Stomach (tissue), 9 donors: ENCODE data around the gene EYA2. TPM values are rescaled to one million over a fixed set of nuclear protein-coding genes. Genes with fewer than 3 reads are reported as not detected.

Experiments used
- DNase-seq, 2 donors: peaks; one replicate each; pipeline versions ENCODE4 v3.0.0 to v3.0.0-alpha.2; 2013 to 2019
- H3K27ac ChIP-seq, 5 donors: fragments of 200-600 bp in 4 of 5; sonication (generic) in 4 of 5; one replicate each; pipeline ENCODE4 v1.5.1; 2013 to 2019; ENCODE audit warnings: mild to moderate bottlenecking in 1 of 5, moderate library complexity in 1 of 5
- H3K27me3 ChIP-seq, 3 donors: fragments of 200-600 bp; sonication (generic); one replicate each; pipeline ENCODE4 v1.5.1; 2017 to 2019; ENCODE audit warnings: mixed run types in 1 of 3
- H3K36me3 ChIP-seq, 4 donors: fragments of 200-600 bp; sonication (generic); 1 replicate in 3 of 4; 2 replicates in 1 of 4; pipeline ENCODE4 v1.5.1; 2016 to 2019
- H3K4me1 ChIP-seq, 4 donors: fragments of 200-600 bp; sonication (generic); one replicate each; pipeline ENCODE4 v1.5.1; 2016 to 2019
- H3K4me3 ChIP-seq, 4 donors: fragments of 200-600 bp; sonication (generic) in 3 of 4; one replicate each; pipeline ENCODE4 v1.5.1; 2016 to 2019; ENCODE audit warnings: mild to moderate bottlenecking in 1 of 4
- H3K9me3 ChIP-seq, 4 donors: fragments of 200-600 bp; sonication (generic); one replicate each; pipeline ENCODE4 v1.5.1; 2016 to 2019
- EP300 ChIP-seq: sonication (generic); formaldehyde crosslinking; IDR thresholded peaks from one replicate; pipeline ENCODE4 v1.6.1; 2017; ENCODE audit warnings: antibody characterized with exemption
- POLR2A ChIP-seq, 4 donors: fragments of 450-650 bp; IDR thresholded peaks; one replicate each; pipeline ENCODE4 v1.6.1; 2016; ENCODE audit warnings: antibody characterized with exemption in 4 of 4, control low read depth in 2 of 4, mild to moderate bottlenecking in 1 of 4, moderate library complexity in 1 of 4
- POLR2AphosphoS5 ChIP-seq, 3 donors: sonication (generic); formaldehyde crosslinking; IDR thresholded peaks; one replicate each; pipeline ENCODE4 v1.6.1; 2016; ENCODE audit warnings: antibody characterized with exemption in 3 of 3
- WGBS, 5 donors: extraction: QIAGEN DNeasy Blood & Tissue Kit in 3 of 5; methylation state at CpG; one replicate each; pipeline versions ENCODE4 v1.1.5 to v1.1.7; 2013 to 2018; 5-methylcytosine and 5-hydroxymethylcytosine counted together
- intact Hi-C: fragments of 100-400 bp; cut with DNase I; formaldehyde crosslinking; loops from one replicate; pipeline ENCODE4 v1.15.1; 2023; ENCODE audit warnings: low total_unique reads
- polyA plus RNA-seq, 3 donors: library from polyadenylated mRNA; stranded (reverse); fragments of 200-250 nt; gene quantifications; one replicate each; pipeline ENCODE4 v1.2.3, GENCODE V29; 2013
- total RNA-seq, 5 donors: library from RNA; depleted of rRNA; stranded (reverse); fragments of >200 nt; gene quantifications; one replicate each; pipeline versions ENCODE4 v1.1.0 to v1.2.3, GENCODE V29; 2014 to 2016
- TF ChIP-seq, protein P1 (sequence below), 7 experiments: fragments of 450-650 bp in 4 of 7; fragments of 200-600 bp in 3 of 7; sonication (generic) in 3 of 7; IDR thresholded peaks; one replicate each; pipeline ENCODE4 v1.5.1; 2016 to 2019; ENCODE audit warnings: antibody characterized with exemption in 7 of 7, control low read depth in 2 of 7, mild to moderate bottlenecking in 1 of 7
- donor health status: healthy with polysubstance abuse.
- donor health status: Bipolar disorder and iron deficiency.
- donor health status: healthy.

The EYA2 gene
- total and polyA plus RNA-seq, 8 donors, result 1.8 to 86.2 (median 5.5) TPM

DNA sequence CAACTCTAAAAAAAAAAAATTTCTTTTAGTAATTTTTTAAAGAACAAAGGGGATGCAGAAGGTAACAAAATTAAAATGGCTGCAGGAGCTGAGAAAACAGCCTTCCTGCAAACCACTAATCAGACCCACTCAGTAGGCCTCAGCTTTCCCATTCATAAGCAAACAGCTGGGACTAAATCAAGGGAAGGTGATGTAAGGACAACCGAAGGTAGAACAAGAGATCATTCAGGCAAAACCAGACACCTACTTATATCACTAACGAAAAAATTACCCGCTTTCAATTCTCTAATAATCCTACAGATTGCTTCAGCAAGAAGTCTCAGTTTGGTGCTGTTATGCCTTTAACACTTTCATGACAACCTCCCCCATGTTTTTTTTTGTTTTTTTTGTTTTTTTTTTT lies 337.9 kb downstream of the EYA2 start:
- intact Hi-C loops, result no loop called here
- no peak overlapping the region for H3K4me3 ChIP-seq

DNA sequence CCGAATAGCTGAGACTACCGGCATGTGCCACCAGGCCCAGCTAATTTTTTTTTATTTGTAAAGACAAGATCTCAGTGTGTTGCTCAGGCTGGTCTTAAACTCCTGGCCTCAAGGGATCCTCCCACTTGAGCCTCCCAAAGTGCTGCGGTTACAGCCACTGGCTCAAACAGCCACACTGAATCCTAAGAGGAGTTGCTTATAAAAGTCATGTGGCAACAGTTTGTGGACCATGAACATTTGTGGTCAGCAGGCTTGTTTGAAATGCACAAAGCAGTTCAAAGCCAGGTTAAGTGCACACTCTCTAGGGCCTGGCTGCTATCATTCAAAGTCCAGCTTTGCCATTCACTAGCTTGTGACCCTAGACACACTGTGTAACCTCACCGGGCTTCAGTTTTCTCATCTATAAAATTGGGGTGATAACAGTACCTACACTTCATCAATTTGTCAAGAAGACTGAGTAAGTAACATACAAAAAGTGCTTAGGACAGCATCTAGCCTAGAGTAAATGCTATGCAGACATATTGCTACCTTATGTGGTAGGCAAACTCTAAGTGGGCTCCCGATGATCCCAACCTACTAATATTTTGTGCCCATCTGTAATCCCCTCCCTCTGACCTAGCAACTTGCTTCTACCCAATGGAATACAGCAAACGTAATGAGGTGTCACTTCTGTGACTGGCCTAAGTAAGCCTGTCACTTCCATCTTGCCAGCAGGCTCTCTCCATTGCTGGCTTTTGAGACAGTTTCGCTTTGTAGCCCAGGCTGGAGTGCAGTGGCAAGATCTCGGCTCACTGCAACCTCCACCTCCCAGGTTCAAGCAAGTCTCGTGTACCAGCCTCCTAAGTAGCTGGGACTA lies 338.9 kb downstream of the EYA2 start:
- DNase-seq, result no peak
- TF ChIP-seq POLR2AphosphoS5 (IDR thresholded peaks at IDR 0.05), result no peak
- no peak for TF ChIP-seq EP300
- TF ChIP-seq POLR2A (IDR thresholded peaks at IDR 0.05), result no peak
- TF ChIP-seq, protein P1, sequence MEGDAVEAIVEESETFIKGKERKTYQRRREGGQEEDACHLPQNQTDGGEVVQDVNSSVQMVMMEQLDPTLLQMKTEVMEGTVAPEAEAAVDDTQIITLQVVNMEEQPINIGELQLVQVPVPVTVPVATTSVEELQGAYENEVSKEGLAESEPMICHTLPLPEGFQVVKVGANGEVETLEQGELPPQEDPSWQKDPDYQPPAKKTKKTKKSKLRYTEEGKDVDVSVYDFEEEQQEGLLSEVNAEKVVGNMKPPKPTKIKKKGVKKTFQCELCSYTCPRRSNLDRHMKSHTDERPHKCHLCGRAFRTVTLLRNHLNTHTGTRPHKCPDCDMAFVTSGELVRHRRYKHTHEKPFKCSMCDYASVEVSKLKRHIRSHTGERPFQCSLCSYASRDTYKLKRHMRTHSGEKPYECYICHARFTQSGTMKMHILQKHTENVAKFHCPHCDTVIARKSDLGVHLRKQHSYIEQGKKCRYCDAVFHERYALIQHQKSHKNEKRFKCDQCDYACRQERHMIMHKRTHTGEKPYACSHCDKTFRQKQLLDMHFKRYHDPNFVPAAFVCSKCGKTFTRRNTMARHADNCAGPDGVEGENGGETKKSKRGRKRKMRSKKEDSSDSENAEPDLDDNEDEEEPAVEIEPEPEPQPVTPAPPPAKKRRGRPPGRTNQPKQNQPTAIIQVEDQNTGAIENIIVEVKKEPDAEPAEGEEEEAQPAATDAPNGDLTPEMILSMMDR (IDR thresholded peaks at IDR 0.05), result no peak
- Histone ChIP-seq H3K36me3 (peaks cover 64 to 99% (median 96%) of the 10 kb centered on the region in 4 donors), H3K4me3 (no peak overlapping the region), H3K27me3 (no peaks in the 10 kb centered on the region), H3K27ac (no peak overlapping the region), H3K4me1 (no peaks in the 10 kb centered on the region), H3K9me3 (no peaks in the 10 kb centered on the region)
- 88 to 95% (median 90%) methylated on average over 9 of the region's 9 CpGs for WGBS, 5 donors
- intact Hi-C loops, result no loop called here

More for the DNA sequence above, 337.9 kb downstream of the EYA2 start:
- H3K36me3 ChIP-seq, result peaks cover 61 to 99% (median 96%) of the 10 kb centered on the region in 4 donors
- H3K9me3 ChIP-seq, result no peaks in the 10 kb centered on the region
- WGBS, 5 donors, result 78 to 85% (median 82%) methylated on average over 3 of the region's 3 CpGs
- TF ChIP-seq, protein P1 (IDR thresholded peaks at IDR 0.05), result no peak
- TF ChIP-seq POLR2A (IDR thresholded peaks at IDR 0.05) (no peak), POLR2AphosphoS5 (IDR thresholded peaks at IDR 0.05) (no peak), EP300 (no peak)
- no peak overlapping the region for H3K27ac ChIP-seq
- no peak for DNase-seq
- H3K27me3 ChIP-seq, result no peaks in the 10 kb centered on the region
- H3K4me1 ChIP-seq, result no peaks in the 10 kb centered on the region

DNA sequence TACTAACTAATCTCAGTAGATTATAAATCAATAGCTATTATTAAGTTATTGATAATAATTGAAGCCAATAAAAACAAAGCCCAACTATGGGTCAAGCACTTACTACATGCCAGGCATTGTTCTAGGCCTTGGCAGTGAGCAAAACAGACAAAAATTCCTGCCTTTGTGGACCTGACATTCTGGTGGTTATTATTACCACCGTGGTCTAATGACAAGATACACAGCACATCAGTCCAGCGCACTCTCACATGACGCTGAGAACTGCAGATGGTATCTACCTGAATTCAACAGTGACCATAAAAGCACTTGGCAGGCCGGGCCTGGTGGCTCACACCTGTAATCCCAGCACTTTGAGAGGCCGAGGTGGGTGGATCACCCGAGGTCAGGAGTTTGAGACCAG lies 340.5 kb downstream of the EYA2 start:
- 85 to 95% (median 88%) methylated on average over 5 to 6 of the region's 6 CpGs for WGBS, 5 donors
- Histone ChIP-seq H3K36me3 (peaks cover 57 to 99% (median 96%) of the 10 kb centered on the region in 4 donors), H3K9me3 (no peaks in the 10 kb centered on the region), H3K4me3 (no peak overlapping the region), H3K27me3 (no peaks in the 10 kb centered on the region), H3K27ac (no peak overlapping the region), H3K4me1 (no peaks in the 10 kb centered on the region)
- DNase-seq, result no peak
- intact Hi-C loops, result no loop called here
- TF ChIP-seq POLR2A (IDR thresholded peaks at IDR 0.05) (no peak), EP300 (no peak), POLR2AphosphoS5 (IDR thresholded peaks at IDR 0.05) (no peak)
- TF ChIP-seq, protein P1 (IDR thresholded peaks at IDR 0.05), result no peak

DNA sequence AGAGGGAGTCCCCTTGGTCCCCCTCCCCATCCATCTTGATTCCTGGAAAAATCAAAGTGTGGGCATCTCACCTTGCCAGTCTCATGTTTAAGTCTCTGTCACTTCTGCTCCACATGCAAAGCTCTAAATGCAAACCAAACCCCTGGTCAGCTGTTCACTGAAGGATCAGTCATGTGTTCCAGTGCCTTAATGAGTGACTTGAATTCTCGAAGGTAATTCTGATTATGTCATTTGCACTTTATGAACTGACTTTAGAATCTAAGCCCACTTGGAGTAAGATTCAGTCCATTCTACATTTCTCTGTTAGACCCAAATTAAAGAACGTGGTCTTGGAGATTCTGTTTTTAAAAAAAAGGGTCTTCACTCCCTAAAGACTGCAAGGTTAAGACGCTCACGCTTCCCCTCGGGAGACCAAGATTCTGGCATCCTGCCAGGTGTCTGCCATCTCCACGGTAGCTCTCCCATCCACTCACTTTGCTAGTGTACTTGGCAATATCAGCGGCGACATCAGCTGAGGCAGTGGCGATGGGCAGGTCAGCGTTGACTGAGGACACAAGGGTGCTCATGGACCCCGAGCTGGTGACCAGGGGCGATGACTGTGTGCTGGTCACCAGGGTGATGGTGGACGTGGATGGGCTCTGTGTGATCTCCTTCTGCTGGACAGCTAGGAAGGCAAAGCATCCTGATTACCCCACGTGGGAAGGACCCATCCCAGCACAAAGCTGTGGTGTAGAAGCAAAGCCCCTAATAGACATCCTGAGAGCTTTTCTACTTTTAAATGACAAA lies 341.4 kb downstream of the EYA2 start:
- intact Hi-C loops, result no loop called here
- TF ChIP-seq POLR2AphosphoS5 (IDR thresholded peaks at IDR 0.05), result no peak
- no peak for TF ChIP-seq EP300
- TF ChIP-seq, protein P1 (IDR thresholded peaks at IDR 0.05), result no peak
- TF ChIP-seq POLR2A (IDR thresholded peaks at IDR 0.05), result no peak
- no peak for DNase-seq
- peaks cover 54 to 99% (median 93%) of the 10 kb centered on the region in 4 donors for H3K36me3 ChIP-seq
- no peaks in the 10 kb centered on the region for H3K9me3 ChIP-seq
- no peak overlapping the region for H3K27ac ChIP-seq
- H3K27me3 ChIP-seq, result no peaks in the 10 kb centered on the region
- H3K4me3 ChIP-seq, result no peak overlapping the region
- H3K4me1 ChIP-seq, result no peaks in the 10 kb centered on the region
- 85 to 94% (median 87%) methylated on average over 14 of the region's 14 CpGs for WGBS, 5 donors
